H1 (cell line): ENCODE measurements around the gene GALNT5. TPM values are rescaled to one million over a fixed set of nuclear protein-coding genes. Genes with fewer than 3 reads are reported as not detected.

Experiments used
- CTCF ChIA-PET: fragments of 300-600 bp; sonication (Branson Sonifier 250); formaldehyde crosslinking; loops from one replicate; lab custom pipeline; 2021; ENCODE audit not compliant: partially characterized antibody; lab: Charles Lee
- POLR2A ChIA-PET: fragments of 300-600 bp; sonication (Branson Sonifier 250); formaldehyde crosslinking; loops from one replicate; lab custom pipeline; 2021; ENCODE audit warnings: inconsistent platforms; ENCODE audit not compliant: partially characterized antibody; lab: Charles Lee
- DNase-seq, 2 experiments: peaks; one replicate each; pipeline versions ENCODE4 v3.0.0 to v3.0.0-alpha.2; 2010 to 2022; ENCODE audit warnings: low spot score in 2 of 2, low read depth in 1 of 2, mixed read lengths in 1 of 2
- FAIRE-seq: peaks from 2 replicates; lab custom pipeline; 2011; peaks lifted over from hg19 to GRCh38; lab: Jason Lieb, UNC
- H2AFZ ChIP-seq: 2 replicates; pipeline ENCODE4 v1.8.1; 2012; ENCODE audit warnings: low read length, inconsistent platforms
- H2AK5ac ChIP-seq: 2 replicates; pipeline ENCODE4 v1.6.1; 2013; ENCODE audit warnings: low read depth, low read length
- H2BK120ac ChIP-seq: replicated peaks from 2 replicates; pipeline ENCODE3; 2013; ENCODE audit warnings: low read depth, low read length, inconsistent platforms
- H2BK12ac ChIP-seq: 2 replicates; pipeline ENCODE4 v1.6.1; 2013; ENCODE audit warnings: low read depth, low read length
- H2BK15ac ChIP-seq: 2 replicates; pipeline ENCODE4 v1.6.1; 2013; ENCODE audit warnings: low read length
- H2BK20ac ChIP-seq: 2 replicates; pipeline ENCODE4 v1.6.1; 2013; ENCODE audit warnings: low read length
- H2BK5ac ChIP-seq: 2 replicates; pipeline ENCODE4 v1.6.1; 2013; ENCODE audit warnings: low read depth, low read length
- H3K14ac ChIP-seq: 2 replicates; pipeline ENCODE4 v1.6.1; 2013; ENCODE audit warnings: inconsistent platforms; ENCODE audit not compliant: insufficient read length
- H3K18ac ChIP-seq: 2 replicates; pipeline ENCODE4 v1.6.1; 2013; ENCODE audit warnings: low read length; ENCODE audit errors: extremely low read depth
- H3K23ac ChIP-seq: 2 replicates; pipeline ENCODE4 v1.6.1; 2013; ENCODE audit warnings: inconsistent platforms; ENCODE audit not compliant: insufficient read length
- H3K23me2 ChIP-seq: 2 replicates; pipeline ENCODE4 v1.6.1; 2013; ENCODE audit warnings: low read depth, low read length
- H3K27ac ChIP-seq: 2 replicates; pipeline ENCODE4 v1.6.1; 2011; ENCODE audit warnings: low read depth, low read length, inconsistent platforms
- H3K27me3 ChIP-seq, 4 experiments: replicated peaks in 1 of 4; 1 replicate in 1 of 4; 2 replicates in 3 of 4; pipeline versions ENCODE4 v1.6.1 to v1.8.1; 2011 to 2013; ENCODE audit warnings: low read length in 3 of 4, mild to moderate bottlenecking in 3 of 4, inconsistent platforms in 2 of 4, mixed read lengths in 2 of 4, moderate library complexity in 1 of 4; ENCODE audit not compliant: control insufficient read depth in 3 of 4, insufficient read depth in 3 of 4; ENCODE audit errors: extremely low read depth in 1 of 4
- H3K36me3 ChIP-seq, 4 experiments: 2 replicates each; pipeline versions ENCODE4 v1.6.1 to v1.8.1; 2011 to 2013; ENCODE audit warnings: mild to moderate bottlenecking in 4 of 4, low read length in 3 of 4, moderate library complexity in 2 of 4, control low read depth in 1 of 4, inconsistent platforms in 1 of 4; ENCODE audit not compliant: insufficient read depth in 4 of 4, control insufficient read depth in 2 of 4
- H3K4ac ChIP-seq: replicated peaks from 2 replicates; pipeline ENCODE3; 2013; ENCODE audit warnings: low read length, low read depth, mixed read lengths, inconsistent platforms; ENCODE audit not compliant: insufficient read length
- H3K4me1 ChIP-seq, 4 experiments: replicated peaks in 1 of 4; 1 replicate in 1 of 4; 2 replicates in 3 of 4; pipeline versions ENCODE4 v1.6.1 to v1.8.1; 2011 to 2013; ENCODE audit warnings: low read length in 3 of 4, inconsistent platforms in 2 of 4, mixed read lengths in 1 of 4; ENCODE audit not compliant: insufficient read depth in 4 of 4, control insufficient read depth in 3 of 4
- H3K4me2 ChIP-seq, 2 experiments: 2 replicates each; pipeline versions ENCODE4 v1.6.1 to v1.8.1; 2011 to 2013; ENCODE audit warnings: low read depth in 2 of 2, low read length in 2 of 2, control low read depth in 1 of 2, inconsistent platforms in 1 of 2, mild to moderate bottlenecking in 1 of 2; ENCODE audit not compliant: insufficient read depth in 1 of 2
- H3K4me3 ChIP-seq, 4 experiments: fragments of 200-600, 300-600 bp in 1 of 4; sonication (generic), shearing (Covaris generic), sonication (Bioruptor Twin) in 1 of 4; 2 replicates each; pipeline versions ENCODE4 v1.5.1 to v1.8.1; 2011 to 2016; ENCODE audit warnings: low read length in 4 of 4, low read depth in 3 of 4, control low read depth in 2 of 4, inconsistent platforms in 2 of 4, mild to moderate bottlenecking in 2 of 4, mixed read lengths in 1 of 4, moderate library complexity in 1 of 4; ENCODE audit not compliant: insufficient read depth in 2 of 4; ENCODE audit errors: extremely low read depth in 1 of 4
- H3K56ac ChIP-seq: replicated peaks from 2 replicates; pipeline ENCODE3; 2013; ENCODE audit warnings: low read depth, mild to moderate bottlenecking, mixed read lengths, low read length, inconsistent platforms; ENCODE audit not compliant: insufficient read length
- H3K79me1 ChIP-seq: 2 replicates; pipeline ENCODE4 v1.6.1; 2013; ENCODE audit warnings: low read depth, low read length, control low read depth
- H3K79me2 ChIP-seq, 2 experiments: 2 replicates each; pipeline versions ENCODE4 v1.6.1 to v1.8.1; 2012 to 2013; ENCODE audit warnings: low read length in 2 of 2, mild to moderate bottlenecking in 2 of 2, inconsistent platforms in 1 of 2; ENCODE audit not compliant: insufficient read depth in 2 of 2, control insufficient read depth in 1 of 2
- H3K9ac ChIP-seq, 4 experiments: replicated peaks in 1 of 4; 1 replicate in 1 of 4; 2 replicates in 3 of 4; pipeline versions ENCODE4 v1.6.1 to v1.8.1; 2011 to 2013; ENCODE audit warnings: low read depth in 3 of 4, low read length in 3 of 4, control low read depth in 2 of 4, mild to moderate bottlenecking in 2 of 4, moderate library complexity in 2 of 4, inconsistent platforms in 1 of 4; ENCODE audit errors: extremely low read depth in 1 of 4
- H3K9me3 ChIP-seq, 2 experiments: 2 replicates each; pipeline versions ENCODE4 v1.6.1 to v1.8.1; 2012 to 2013; ENCODE audit warnings: mild to moderate bottlenecking in 2 of 2, moderate library complexity in 2 of 2, control low read depth in 1 of 2, inconsistent platforms in 1 of 2, low read depth in 1 of 2, low read length in 1 of 2, mixed read lengths in 1 of 2; ENCODE audit not compliant: insufficient read depth in 2 of 2
- H4K20me1 ChIP-seq, 2 experiments: replicated peaks in 1 of 2; 2 replicates each; pipeline versions ENCODE3 to v1.8.1; 2011 to 2013; ENCODE audit warnings: inconsistent platforms in 2 of 2, low read length in 2 of 2, mild to moderate bottlenecking in 1 of 2; ENCODE audit not compliant: insufficient read depth in 2 of 2, control insufficient read depth in 1 of 2
- H4K5ac ChIP-seq: 2 replicates; pipeline ENCODE4 v1.6.1; 2013; ENCODE audit warnings: low read length, low read depth, mixed read lengths, inconsistent platforms; ENCODE audit not compliant: insufficient read length
- H4K8ac ChIP-seq: 2 replicates; pipeline ENCODE4 v1.8.0; 2013; ENCODE audit warnings: mild to moderate bottlenecking, moderate library complexity, low read length, inconsistent platforms; ENCODE audit not compliant: insufficient read depth; ENCODE audit errors: extremely low read depth
- H4K91ac ChIP-seq: replicated peaks from 2 replicates; pipeline ENCODE3; 2013; ENCODE audit warnings: low read length, mixed read lengths, inconsistent platforms; ENCODE audit not compliant: insufficient read length
- CBX8 ChIP-seq: fragments of 300-800, 300-1000 bp; sonication (generic); IDR thresholded peaks from 2 replicates; pipeline ENCODE4 v1.7.1; 2016; ENCODE audit warnings: low read depth, low read length, borderline replicate concordance
- EZH2 ChIP-seq: fragments of 200-600 bp; sonication (generic); IDR thresholded peaks from 2 replicates; pipeline ENCODE4 v1.7.1; 2012; ENCODE audit warnings: low read depth, mild to moderate bottlenecking, moderate library complexity, low read length, inconsistent platforms; ENCODE audit not compliant: severe bottlenecking
- HDAC2 ChIP-seq, 2 experiments: fragments of 300-600 bp in 1 of 2; sonication (generic) in 1 of 2; IDR thresholded peaks; 2 replicates each; pipeline ENCODE4 v1.6.1; 2011 to 2012; ENCODE audit warnings: low read depth in 2 of 2, low read length in 2 of 2, mild to moderate bottlenecking in 2 of 2, moderate library complexity in 2 of 2, borderline replicate concordance in 1 of 2, inconsistent platforms in 1 of 2
- SIN3A ChIP-seq, 2 experiments: IDR thresholded peaks in 1 of 2; conservative IDR thresholded peaks in 1 of 2; 2 replicates each; pipeline ENCODE4 v1.6.1; 2011 to 2012; ENCODE audit warnings: low read length in 2 of 2, improper control_type of control experiment in 1 of 2, low read depth in 1 of 2, mild to moderate bottlenecking in 1 of 2
- YY1 ChIP-seq: IDR thresholded peaks from 2 replicates; pipeline ENCODE4 v1.6.1; 2011; ENCODE audit warnings: low read depth, mild to moderate bottlenecking, low read length
- WGBS, 2 experiments: shearing (Covaris generic) in 1 of 2; methylation state at CpG; one replicate each; pipeline versions ENCODE4 v1.1.6 to v1.1.7; 2013 to 2015; ENCODE audit warnings: low lambda C conversion rate in 2 of 2, mixed read lengths in 2 of 2, inconsistent platforms in 1 of 2, low coverage in 1 of 2, missing lambda C conversion rate in 1 of 2; ENCODE audit not compliant: insufficient replicate concordance in 2 of 2, insufficient coverage in 1 of 2, insufficient read length in 1 of 2; ENCODE audit errors: extremely low coverage in 1 of 2, missing lambda C conversion rate in 1 of 2; 5-methylcytosine and 5-hydroxymethylcytosine counted together
- polyA plus RNA-seq, 7 experiments: library from polyadenylated mRNA; depleted of rRNA in 3 of 7; stranded (reverse) in 5 of 7; unstranded in 2 of 7; fragments of >200 nt in 5 of 7; fragments of 200-250 nt in 2 of 7; gene quantifications; 1 replicate in 5 of 7; 2 replicates in 1 of 7; 4 replicates in 1 of 7; pipeline versions ENCODE4 v1.2.1 to v1.2.3, GENCODE V29; 2011 to 2013; ENCODE audit warnings: missing spikeins in 2 of 7, mixed read lengths in 2 of 7
- total RNA-seq: library from RNA; stranded (reverse); fragmentation: NEBNext Ultra II Directional; extraction: Animal tissue kit (Norgen Biotek cat#: 25700); gene quantifications from 2 replicates; pipeline ENCODE4 v1.2.1, GENCODE V29; 2021

The GALNT5 gene
- total and polyA plus RNA-seq, 2 of the 8 experiments (the other 6 are each of a cell fraction or from before 2014, with no cell fraction given), result 0.02 to 0.06 TPM

GRCh38 chr2:157251932-157252331 lies 5.6 kb upstream of the GALNT5 start:
- H2BK5ac ChIP-seq, result no peak overlapping the region
- H3K27me3 ChIP-seq, result no peaks in the 10 kb centered on the region
- H3K27ac ChIP-seq, result no peak overlapping the region
- no peak for FAIRE-seq
- no peak overlapping the region for H2AFZ ChIP-seq
- H4K8ac ChIP-seq, result no peak overlapping the region
- H3K23me2 ChIP-seq, result no peaks in the 10 kb centered on the region
- H3K4me2 ChIP-seq, result no peak overlapping the region
- no peak overlapping the region for H2BK15ac ChIP-seq
- no peak overlapping the region for H3K9ac ChIP-seq
- TF ChIP-seq HDAC2 (IDR thresholded peaks at IDR 0.05; ENCODE audit: borderline replicate concordance in 1 of 2, low read depth in 2 of 2, low read length in 2 of 2) (no peak), SIN3A (conservative IDR thresholded peaks at IDR 0.05 in 1 of 2, IDR thresholded peaks at IDR 0.05 in 1 of 2; ENCODE audit: low read depth in 1 of 2, low read length in 2 of 2) (no peak), EZH2 (no peak), CBX8 (no peak), YY1 (no peak)
- H3K4ac ChIP-seq, result no peak overlapping the region
- no peak for DNase-seq
- no peaks in the 10 kb centered on the region for H3K79me1 ChIP-seq
- no peak overlapping the region for H3K56ac ChIP-seq
- no peaks in the 10 kb centered on the region for H3K9me3 ChIP-seq
- H3K18ac ChIP-seq, result no peak overlapping the region
- peaks cover 0 to 2% (median 0%) of the 10 kb centered on the region in 4 experiments; a peak in 1 of 7 replicates for H3K4me1 ChIP-seq
- H3K14ac ChIP-seq, result no peak overlapping the region
- H2AK5ac ChIP-seq, result no peak overlapping the region
- no peak overlapping the region for H2BK120ac ChIP-seq
- ChIA-PET POLR2A (interaction anchor here (1.4 kb wide), 1 partner anchor 9 kb away, joined by 4 read pairs; no protein-coding TSS in a partner anchor), CTCF (interaction anchor here (1.2 kb wide), 1 partner anchor 51 kb away, joined by 3 read pairs; no protein-coding TSS in a partner anchor)
- 86% methylated on average over 2 of the region's 2 CpGs; no CpG with 5 or more reads in 1 of the 2 experiments for WGBS, 2 experiments
- H3K23ac ChIP-seq, result no peak overlapping the region
- no peak overlapping the region for H2BK20ac ChIP-seq
- H4K91ac ChIP-seq, result no peak overlapping the region
- H4K20me1 ChIP-seq, result no peaks in the 10 kb centered on the region
- no peak overlapping the region for H2BK12ac ChIP-seq
- no peaks in the 10 kb centered on the region for H3K36me3 ChIP-seq
- no peak overlapping the region for H4K5ac ChIP-seq
- H3K4me3 ChIP-seq, result no peak overlapping the region
- no peaks in the 10 kb centered on the region for H3K79me2 ChIP-seq
